Suprapubic skin (tissue), 4 donors: Measurements from ENCODE around the gene MYH11.

Experiments used
- EP300 ChIP-seq: sonication (generic); formaldehyde crosslinking; IDR thresholded peaks from one replicate; pipeline ENCODE4 v1.6.1; 2017; ENCODE audit warnings: antibody characterized with exemption
- POLR2A ChIP-seq, 2 donors: fragments of 450-650 bp; IDR thresholded peaks; one replicate each; pipeline ENCODE4 v1.6.1; 2017; ENCODE audit warnings: antibody characterized with exemption in 2 of 2, mild to moderate bottlenecking in 2 of 2, moderate library complexity in 2 of 2
- POLR2AphosphoS5 ChIP-seq, 3 donors: sonication (generic); formaldehyde crosslinking; IDR thresholded peaks; one replicate each; pipeline ENCODE4 v1.6.1; 2017; ENCODE audit warnings: antibody characterized with exemption in 3 of 3
- TF ChIP-seq, protein P1 (sequence below), 2 donors: fragments of 200-600 bp in 1 of 2; fragments of 450-650 bp in 1 of 2; sonication (generic) in 1 of 2; IDR thresholded peaks; one replicate each; pipeline ENCODE4 v1.5.1; 2016 to 2019; ENCODE audit warnings: antibody characterized with exemption in 2 of 2, mild to moderate bottlenecking in 1 of 2, moderate library complexity in 1 of 2

DNA sequence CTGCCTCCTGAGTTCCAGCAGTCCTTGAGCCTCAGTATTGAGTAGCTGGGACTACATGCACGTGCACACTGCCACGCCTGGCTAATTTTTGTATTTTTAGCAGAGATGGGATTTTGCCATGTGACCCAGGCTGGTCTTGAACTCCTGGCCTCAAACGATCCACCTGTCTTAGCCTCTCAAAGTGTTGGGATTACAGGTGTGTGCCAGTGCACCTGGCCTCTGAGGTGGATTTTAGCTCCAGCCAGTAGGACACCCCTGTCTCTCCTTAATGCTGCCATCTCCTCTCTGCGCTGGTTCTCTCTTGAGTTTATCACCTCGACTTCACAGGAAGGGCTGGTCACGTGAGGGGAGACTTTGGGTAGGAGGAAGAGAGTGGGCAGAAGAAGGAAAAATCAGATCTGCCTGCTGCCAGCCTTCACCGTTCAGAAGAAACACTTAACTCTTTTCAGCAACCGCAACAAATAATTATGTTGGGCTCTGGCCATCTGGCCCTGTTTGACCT is 151.7 kb downstream of the MYH11 start:
- TF ChIP-seq, protein P1, sequence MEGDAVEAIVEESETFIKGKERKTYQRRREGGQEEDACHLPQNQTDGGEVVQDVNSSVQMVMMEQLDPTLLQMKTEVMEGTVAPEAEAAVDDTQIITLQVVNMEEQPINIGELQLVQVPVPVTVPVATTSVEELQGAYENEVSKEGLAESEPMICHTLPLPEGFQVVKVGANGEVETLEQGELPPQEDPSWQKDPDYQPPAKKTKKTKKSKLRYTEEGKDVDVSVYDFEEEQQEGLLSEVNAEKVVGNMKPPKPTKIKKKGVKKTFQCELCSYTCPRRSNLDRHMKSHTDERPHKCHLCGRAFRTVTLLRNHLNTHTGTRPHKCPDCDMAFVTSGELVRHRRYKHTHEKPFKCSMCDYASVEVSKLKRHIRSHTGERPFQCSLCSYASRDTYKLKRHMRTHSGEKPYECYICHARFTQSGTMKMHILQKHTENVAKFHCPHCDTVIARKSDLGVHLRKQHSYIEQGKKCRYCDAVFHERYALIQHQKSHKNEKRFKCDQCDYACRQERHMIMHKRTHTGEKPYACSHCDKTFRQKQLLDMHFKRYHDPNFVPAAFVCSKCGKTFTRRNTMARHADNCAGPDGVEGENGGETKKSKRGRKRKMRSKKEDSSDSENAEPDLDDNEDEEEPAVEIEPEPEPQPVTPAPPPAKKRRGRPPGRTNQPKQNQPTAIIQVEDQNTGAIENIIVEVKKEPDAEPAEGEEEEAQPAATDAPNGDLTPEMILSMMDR (IDR thresholded peaks at IDR 0.05), result no peak
- TF ChIP-seq POLR2A (IDR thresholded peaks at IDR 0.05) (no peak), POLR2AphosphoS5 (IDR thresholded peaks at IDR 0.05) (no peak), EP300 (no peak)
